ENCODE results near the gene MEX3B.
A peak's percentile ranks its signal among the peaks of the same experiment; 100 is the strongest.

MEX3B gene

GRCh38 chr15:82080774-82081173 is 35.0 kb upstream of the MEX3B start:
- no peak overlapping the region for H3K4me3 ChIP-seq (replicated peaks in 1 of 2; ENCODE audit: low read depth in 2 of 2, low read length in 2 of 2)
- TF ChIP-seq, protein P1, sequence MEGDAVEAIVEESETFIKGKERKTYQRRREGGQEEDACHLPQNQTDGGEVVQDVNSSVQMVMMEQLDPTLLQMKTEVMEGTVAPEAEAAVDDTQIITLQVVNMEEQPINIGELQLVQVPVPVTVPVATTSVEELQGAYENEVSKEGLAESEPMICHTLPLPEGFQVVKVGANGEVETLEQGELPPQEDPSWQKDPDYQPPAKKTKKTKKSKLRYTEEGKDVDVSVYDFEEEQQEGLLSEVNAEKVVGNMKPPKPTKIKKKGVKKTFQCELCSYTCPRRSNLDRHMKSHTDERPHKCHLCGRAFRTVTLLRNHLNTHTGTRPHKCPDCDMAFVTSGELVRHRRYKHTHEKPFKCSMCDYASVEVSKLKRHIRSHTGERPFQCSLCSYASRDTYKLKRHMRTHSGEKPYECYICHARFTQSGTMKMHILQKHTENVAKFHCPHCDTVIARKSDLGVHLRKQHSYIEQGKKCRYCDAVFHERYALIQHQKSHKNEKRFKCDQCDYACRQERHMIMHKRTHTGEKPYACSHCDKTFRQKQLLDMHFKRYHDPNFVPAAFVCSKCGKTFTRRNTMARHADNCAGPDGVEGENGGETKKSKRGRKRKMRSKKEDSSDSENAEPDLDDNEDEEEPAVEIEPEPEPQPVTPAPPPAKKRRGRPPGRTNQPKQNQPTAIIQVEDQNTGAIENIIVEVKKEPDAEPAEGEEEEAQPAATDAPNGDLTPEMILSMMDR (IDR thresholded peaks at IDR 0.05; ENCODE audit: low read depth, low read length): no peak
- no peak for DNase-seq (ENCODE audit: low read depth in 2 of 2)

DNA sequence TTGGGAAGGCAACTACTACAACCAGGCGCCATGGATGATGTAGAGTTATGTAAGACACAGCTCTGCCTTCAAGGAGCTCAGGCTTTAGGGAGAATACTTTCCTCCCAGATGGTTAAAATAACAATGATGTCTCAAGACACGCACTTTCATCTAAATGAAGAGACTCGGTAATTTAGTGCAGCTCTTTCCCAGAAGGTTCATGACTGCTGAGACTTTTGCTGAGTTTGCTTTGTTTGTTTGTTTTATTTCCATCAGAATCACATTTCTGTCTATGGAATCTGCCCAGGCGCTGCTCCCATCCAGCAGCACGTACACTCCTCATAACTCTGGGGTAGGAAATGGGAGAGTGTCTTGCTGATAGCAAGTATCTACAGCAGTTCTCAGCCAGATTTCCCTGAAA is 33.9 kb upstream of the MEX3B start:
- DNase-seq (ENCODE audit: low read depth in 2 of 2): peak in 1 of 2 donors; percentile 11
- TF ChIP-seq, protein P1 (IDR thresholded peaks at IDR 0.05; ENCODE audit: low read depth, low read length): no peak
- no peak overlapping the region for H3K4me3 ChIP-seq (replicated peaks in 1 of 2; ENCODE audit: low read depth in 2 of 2, low read length in 2 of 2)

GRCh38 chr15:82074610-82075009 is 28.8 kb upstream of the MEX3B start:
- no peak overlapping the region for H3K4me3 ChIP-seq (replicated peaks in 1 of 2; ENCODE audit: low read depth in 2 of 2, low read length in 2 of 2)
- TF ChIP-seq, protein P1 (IDR thresholded peaks at IDR 0.05; ENCODE audit: low read depth, low read length): no peak
- no peak for DNase-seq (ENCODE audit: low read depth in 2 of 2)

- DNase-seq (ENCODE audit: low read depth in 2 of 2): no peak
- no peak overlapping the region for H3K4me3 ChIP-seq (replicated peaks in 1 of 2; ENCODE audit: low read depth in 2 of 2, low read length in 2 of 2)
- TF ChIP-seq, protein P1 (IDR thresholded peaks at IDR 0.05; ENCODE audit: low read depth, low read length): no peak
Measured at GRCh38 chr15:82072926-82073537, 27.2 kb upstream of the MEX3B start.

GRCh38 chr15:82066455-82066854 is 20.6 kb upstream of the MEX3B start:
- no peak for DNase-seq (ENCODE audit: low read depth in 2 of 2)
- TF ChIP-seq, protein P1 (IDR thresholded peaks at IDR 0.05; ENCODE audit: low read depth, low read length): no peak
- H3K4me3 ChIP-seq (replicated peaks in 1 of 2; ENCODE audit: low read depth in 2 of 2, low read length in 2 of 2): no peak overlapping the region

DNA sequence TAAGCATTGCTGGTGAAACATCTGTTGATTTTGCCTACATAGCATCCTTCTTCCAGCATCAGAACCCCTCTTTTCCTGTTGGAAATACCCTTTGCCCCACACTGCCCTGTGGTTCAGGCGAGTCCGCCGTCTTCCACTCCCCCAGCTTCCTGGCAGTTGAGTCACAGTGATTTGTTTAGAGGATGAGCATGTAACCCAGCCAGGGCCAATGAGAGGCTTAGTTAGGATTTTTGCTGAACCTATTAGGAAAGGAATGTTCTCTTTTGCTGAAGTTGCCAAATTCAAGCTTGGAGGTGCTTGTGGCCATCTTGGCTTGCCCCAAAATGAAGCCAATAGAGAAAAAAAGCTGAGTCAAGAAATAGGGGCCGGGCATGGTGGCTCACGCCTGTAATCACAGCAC is 19.0 kb upstream of the MEX3B start:
- DNase-seq (ENCODE audit: low read depth in 2 of 2): peak in 1 of 2 donors; percentile 65
- TF ChIP-seq, protein P1 (IDR thresholded peaks at IDR 0.05; ENCODE audit: low read depth, low read length): no peak
- no peak overlapping the region for H3K4me3 ChIP-seq (replicated peaks in 1 of 2; ENCODE audit: low read depth in 2 of 2, low read length in 2 of 2)
